ENCODE results near the gene KITLG.

The KITLG gene

DNA sequence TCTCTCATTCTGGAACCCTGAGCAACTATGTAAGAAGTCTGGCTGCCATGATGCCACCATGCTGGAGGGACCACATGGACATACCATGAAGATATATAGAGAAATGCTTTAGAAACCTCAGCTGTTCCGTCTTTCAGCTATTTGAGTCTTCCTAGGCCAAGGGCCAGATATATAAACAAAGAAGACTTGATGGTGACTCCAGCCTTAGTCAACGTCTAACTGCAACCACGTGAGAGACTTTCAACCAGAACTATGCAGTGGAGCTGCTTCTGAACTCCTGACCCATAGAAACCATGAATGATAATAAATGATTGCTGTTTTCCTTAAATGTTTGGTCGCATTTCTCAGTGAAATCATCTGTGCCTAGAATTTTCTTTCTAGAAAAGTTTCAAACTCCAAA lies 20.0 kb upstream of the KITLG start:
- H3K27ac ChIP-seq = no peak overlapping the region
- H4K20me1 ChIP-seq = no peaks in the 10 kb centered on the region
- H3K9me3 ChIP-seq = no peaks in the 10 kb centered on the region
- H3K4me2 ChIP-seq = no peak overlapping the region
- no peaks in the 10 kb centered on the region for H3K27me3 ChIP-seq
- H3K36me3 ChIP-seq = no peaks in the 10 kb centered on the region
- TF ChIP-seq Cebpa-rat (IDR thresholded peaks at IDR 0.05) = no peak
- no peaks in the 10 kb centered on the region for H3K4me1 ChIP-seq
- H3K9ac ChIP-seq = no peak overlapping the region
- no peak overlapping the region for H3K4me3 ChIP-seq

DNA sequence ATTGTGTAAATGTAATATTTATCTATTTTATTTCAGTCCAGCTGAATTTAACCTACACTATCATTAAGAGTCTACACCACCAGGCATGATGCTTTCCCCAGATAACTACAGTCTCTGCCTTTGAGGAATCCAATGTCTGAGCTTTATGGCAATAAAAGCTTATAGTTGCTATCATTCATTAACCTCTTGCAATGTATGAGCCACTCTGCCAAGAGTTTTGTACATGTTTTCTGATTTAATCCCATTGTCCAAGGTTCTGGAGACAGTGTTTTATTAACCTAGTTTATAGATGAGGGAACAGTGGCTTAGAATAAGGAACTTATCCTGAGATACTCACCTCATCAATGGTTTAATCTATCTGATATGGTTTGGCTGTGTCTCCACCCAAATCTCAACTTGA lies 17.1 kb upstream of the KITLG start:
- H3K9ac ChIP-seq = no peak overlapping the region
- no peak for TF ChIP-seq Cebpa-rat (IDR thresholded peaks at IDR 0.05)
- no peak overlapping the region for H3K4me3 ChIP-seq
- H3K4me2 ChIP-seq = no peak overlapping the region
- H4K20me1 ChIP-seq = no peaks in the 10 kb centered on the region
- H3K27me3 ChIP-seq = no peaks in the 10 kb centered on the region
- no peaks in the 10 kb centered on the region for H3K36me3 ChIP-seq
- no peak overlapping the region for H3K27ac ChIP-seq
- H3K9me3 ChIP-seq = no peaks in the 10 kb centered on the region
- H3K4me1 ChIP-seq = no peaks in the 10 kb centered on the region

- Histone ChIP-seq H3K9ac (no peak overlapping the region), H3K4me2 (no peak overlapping the region), H3K27me3 (no peaks in the 10 kb centered on the region), H3K36me3 (no peaks in the 10 kb centered on the region), H3K4me3 (no peak overlapping the region), H3K9me3 (no peaks in the 10 kb centered on the region), H4K20me1 (no peaks in the 10 kb centered on the region), H3K27ac (no peak overlapping the region), H3K4me1 (no peaks in the 10 kb centered on the region)
- no peak for TF ChIP-seq Cebpa-rat (IDR thresholded peaks at IDR 0.05)
Measured at GRCh38 chr12:88595697-88596096, 15.4 kb upstream of the KITLG start.

- no peaks in the 10 kb centered on the region for H3K4me1 ChIP-seq
- no peak overlapping the region for H3K4me2 ChIP-seq
- no peak overlapping the region for H3K4me3 ChIP-seq
- TF ChIP-seq Cebpa-rat (IDR thresholded peaks at IDR 0.05) = no peak
- no peaks in the 10 kb centered on the region for H3K36me3 ChIP-seq
- H4K20me1 ChIP-seq = no peaks in the 10 kb centered on the region
- no peak overlapping the region for H3K27ac ChIP-seq
- H3K9ac ChIP-seq = no peak overlapping the region
- H3K9me3 ChIP-seq = no peaks in the 10 kb centered on the region
- no peaks in the 10 kb centered on the region for H3K27me3 ChIP-seq
Measured at GRCh38 chr12:88594780-88595179, 14.5 kb upstream of the KITLG start.

DNA sequence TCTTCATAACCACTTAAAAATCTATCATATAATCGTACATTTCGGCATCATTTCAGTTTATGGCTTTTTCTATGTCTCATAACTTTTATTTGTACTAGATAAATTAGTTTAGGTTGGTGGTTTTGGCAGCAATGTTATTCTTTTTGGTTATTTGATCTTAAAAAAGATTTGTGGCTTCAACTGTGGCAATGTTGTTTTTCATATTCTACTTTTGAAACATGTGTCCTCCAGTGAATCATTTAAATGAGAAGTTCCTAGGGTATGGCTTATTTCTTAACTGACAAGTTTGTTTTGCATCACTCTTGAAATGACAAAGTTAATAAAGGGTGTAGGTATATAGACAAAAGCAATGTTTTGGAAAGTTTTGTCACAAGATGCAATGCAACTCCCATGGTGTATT lies 11.1 kb upstream of the KITLG start:
- Histone ChIP-seq H3K4me3 (no peak overlapping the region), H3K4me1 (no peaks in the 10 kb centered on the region)
- no peak for TF ChIP-seq Cebpa-rat (IDR thresholded peaks at IDR 0.05)

DNA sequence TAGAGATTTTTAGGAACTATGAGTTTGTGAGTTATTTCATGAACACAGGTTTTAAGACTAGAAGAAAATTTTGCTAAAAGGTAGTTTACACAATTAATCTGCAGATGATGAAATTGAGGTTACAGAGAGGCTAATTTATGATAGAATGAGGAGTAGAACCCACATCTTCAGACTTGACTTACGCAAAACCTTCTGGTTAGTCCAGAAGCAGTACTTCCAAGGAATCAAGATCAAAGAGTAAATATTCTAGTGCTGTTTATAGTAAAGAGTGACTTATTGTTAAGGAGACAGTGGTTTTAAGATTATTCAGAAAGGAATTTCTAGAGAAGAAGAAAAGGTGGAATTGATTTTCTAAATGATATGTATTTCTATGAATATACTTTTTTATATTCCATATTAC lies 10.6 kb upstream of the KITLG start:
- no peak overlapping the region for H3K27ac ChIP-seq
- H3K36me3 ChIP-seq = no peaks in the 10 kb centered on the region
- no peaks in the 10 kb centered on the region for H3K27me3 ChIP-seq
- no peak for TF ChIP-seq Cebpa-rat (IDR thresholded peaks at IDR 0.05)
- peaks cover 18% of the 10 kb centered on the region for H3K9me3 ChIP-seq
- no peaks in the 10 kb centered on the region for H4K20me1 ChIP-seq
- no peaks in the 10 kb centered on the region for H3K4me1 ChIP-seq
- H3K9ac ChIP-seq = no peak overlapping the region
- no peak overlapping the region for H3K4me3 ChIP-seq
- H3K4me2 ChIP-seq = no peak overlapping the region

More for the DNA sequence above, 11.1 kb upstream of the KITLG start:
- no peak overlapping the region for H3K27ac ChIP-seq
- no peak overlapping the region for H3K4me2 ChIP-seq
- H3K36me3 ChIP-seq = no peaks in the 10 kb centered on the region
- no peak overlapping the region for H3K9ac ChIP-seq
- H4K20me1 ChIP-seq = no peaks in the 10 kb centered on the region
- peaks cover 13% of the 10 kb centered on the region for H3K9me3 ChIP-seq
- H3K27me3 ChIP-seq = no peaks in the 10 kb centered on the region

GRCh38 chr12:88585077-88585476 lies 4.8 kb upstream of the KITLG start:
- H3K27me3 ChIP-seq = no peaks in the 10 kb centered on the region
- H4K20me1 ChIP-seq = no peaks in the 10 kb centered on the region
- no peak for TF ChIP-seq Cebpa-rat (IDR thresholded peaks at IDR 0.05)
- no peak overlapping the region for H3K27ac ChIP-seq
- no peaks in the 10 kb centered on the region for H3K36me3 ChIP-seq
- H3K4me1 ChIP-seq = no peaks in the 10 kb centered on the region
- H3K9me3 ChIP-seq = peaks cover 29% of the 10 kb centered on the region
- H3K4me3 ChIP-seq = no peak overlapping the region
- no peak overlapping the region for H3K4me2 ChIP-seq
- H3K9ac ChIP-seq = no peak overlapping the region

GRCh38 chr12:88579601-88580050 lies 645 bp downstream of the KITLG start:
- Histone ChIP-seq H3K4me1 (no peaks in the 10 kb centered on the region), H3K9ac (no peak overlapping the region)
- no peak for TF ChIP-seq Cebpa-rat (IDR thresholded peaks at IDR 0.05)

DNA sequence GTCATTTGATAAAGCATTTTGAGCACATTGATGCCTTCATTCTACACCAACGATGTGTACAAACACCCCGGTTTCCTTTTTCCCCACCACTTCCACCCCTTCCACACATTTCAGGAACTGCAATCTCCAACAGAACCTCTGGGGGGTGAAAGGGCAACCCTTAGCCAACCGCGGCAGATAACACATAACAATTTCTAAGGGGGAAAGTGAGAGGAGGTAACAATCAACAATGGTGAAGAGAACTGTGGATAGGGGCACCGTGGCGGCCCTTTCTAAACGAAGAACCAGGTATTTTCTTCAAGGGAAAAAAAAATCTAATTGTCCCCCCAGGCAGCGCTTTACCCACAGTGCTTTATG lies 1.1 kb downstream of the KITLG start:
- no peak overlapping the region for H3K4me2 ChIP-seq

More at GRCh38 chr12:88579601-88580050, 645 bp downstream of the KITLG start:
- H3K27me3 ChIP-seq = no peaks in the 10 kb centered on the region
- no peaks in the 10 kb centered on the region for H3K36me3 ChIP-seq
- no peak overlapping the region for H3K27ac ChIP-seq
- H3K4me2 ChIP-seq = no peak overlapping the region
- no peaks in the 10 kb centered on the region for H4K20me1 ChIP-seq
- peaks cover 15% of the 10 kb centered on the region for H3K9me3 ChIP-seq
- H3K4me3 ChIP-seq = no peak overlapping the region

DNA sequence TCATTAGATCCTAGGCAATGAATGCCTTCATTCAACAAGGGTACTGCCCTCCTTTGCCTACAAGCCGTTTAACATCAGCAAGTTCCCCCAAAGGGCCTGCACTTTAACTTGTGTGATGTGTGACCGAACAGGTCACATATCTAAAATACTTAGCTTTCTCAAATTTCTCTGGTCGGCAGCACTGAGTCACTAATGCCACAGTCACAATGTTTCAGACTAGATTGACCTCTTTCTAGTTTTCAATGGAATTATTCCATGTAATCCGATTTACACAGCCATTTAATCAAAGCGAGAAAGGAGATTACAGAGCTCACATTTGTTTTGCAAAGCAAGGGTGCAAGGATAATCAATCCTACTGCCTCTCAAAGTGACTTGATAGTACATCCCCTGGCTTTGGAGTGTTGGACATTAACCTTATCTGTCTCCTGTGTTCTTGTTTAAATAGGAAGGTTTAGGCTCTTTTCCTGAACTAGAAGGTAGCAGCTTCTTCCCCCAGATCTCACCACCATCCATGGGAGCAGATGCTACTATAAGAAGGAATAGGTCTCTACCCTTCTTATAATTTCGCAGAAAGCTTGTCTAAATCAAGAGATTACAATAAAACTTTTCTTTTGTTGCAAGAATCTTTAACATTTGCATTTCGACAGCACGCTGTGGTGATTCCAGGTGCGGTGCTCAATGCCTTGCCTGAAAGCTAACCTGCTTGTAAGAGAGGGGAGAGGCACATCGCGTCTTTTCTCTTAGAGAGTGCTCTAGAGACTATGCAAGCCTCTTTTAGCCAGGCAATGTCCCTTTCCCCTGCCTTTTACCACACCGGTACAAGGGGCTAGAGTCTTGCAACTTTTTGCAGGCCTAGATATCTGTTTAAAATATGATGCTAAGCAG lies 1.8 kb downstream of the KITLG start:
- Histone ChIP-seq H3K9me3 (peaks cover 15% of the 10 kb centered on the region), H4K20me1 (no peaks in the 10 kb centered on the region), H3K27ac (no peak overlapping the region), H3K4me3 (no peak overlapping the region), H3K9ac (no peak overlapping the region), H3K4me2 (no peak overlapping the region), H3K27me3 (no peaks in the 10 kb centered on the region), H3K4me1 (no peaks in the 10 kb centered on the region), H3K36me3 (no peaks in the 10 kb centered on the region)
- no peak for TF ChIP-seq Cebpa-rat (IDR thresholded peaks at IDR 0.05)

More for the DNA sequence above, 1.1 kb downstream of the KITLG start:
- no peaks in the 10 kb centered on the region for H3K36me3 ChIP-seq
- H3K9me3 ChIP-seq = peaks cover 15% of the 10 kb centered on the region
- H3K4me3 ChIP-seq = no peak overlapping the region
- no peak overlapping the region for H3K27ac ChIP-seq
- H3K4me1 ChIP-seq = no peaks in the 10 kb centered on the region
- H3K9ac ChIP-seq = no peak overlapping the region
- H4K20me1 ChIP-seq = no peaks in the 10 kb centered on the region
- no peak for TF ChIP-seq Cebpa-rat (IDR thresholded peaks at IDR 0.05)
- H3K27me3 ChIP-seq = no peaks in the 10 kb centered on the region

Measured in BLaER1 (cell line).